Measurements from ENCODE around the gene POU2F2. TPM values are rescaled to one million over a fixed set of nuclear protein-coding genes. Genes with fewer than 3 reads are reported as not detected.

POU2F2 gene
- total RNA-seq, 1 experiment from 2014 or later, result 0.89 TPM

- Histone ChIP-seq H3K79me2 (ENCODE audit: insufficient read depth, low read length) (no peaks in the 10 kb centered on the region), H3K9me3 (ENCODE audit: control insufficient read depth in 1 of 2, insufficient read depth in 1 of 2, low read depth in 1 of 2, low read length in 2 of 2) (no peaks in the 10 kb centered on the region), H2AFZ (ENCODE audit: low read depth, low read length, poor library complexity, severe bottlenecking) (no peak overlapping the region), H3K36me3 (ENCODE audit: control insufficient read depth in 1 of 2, insufficient read depth in 2 of 2, low read length in 2 of 2) (no peaks in the 10 kb centered on the region), H3K9ac (ENCODE audit: low read length) (no peak overlapping the region), H3K27ac (ENCODE audit: low read depth, low read length) (no peak overlapping the region), H3K4me1 (ENCODE audit: control insufficient read depth in 1 of 2, insufficient read depth in 2 of 2, low read length in 2 of 2) (peaks cover 0 to 8% of the 10 kb centered on the region in 2 experiments; a peak in 2 of 4 replicates), H3K4me3 (replicated peaks in 1 of 2; ENCODE audit: low read depth in 1 of 2, low read length in 2 of 2) (no peak overlapping the region), H3K27me3 (ENCODE audit: insufficient read depth, low read length) (no peaks in the 10 kb centered on the region), H3K4me2 (ENCODE audit: low read length) (no peak overlapping the region), H3K9me2 (ENCODE audit: insufficient read depth) (no peaks in the 10 kb centered on the region), H4K20me1 (ENCODE audit: insufficient read depth) (no peaks in the 10 kb centered on the region)
- CTCF ChIA-PET, result interaction anchor here (1.9 to 2.9 kb wide), 2 partner anchors 12 to 17 kb away, joined by 4 to 22 read pairs; no protein-coding TSS in a partner anchor
- TF ChIP-seq SIN3A (IDR thresholded peaks at IDR 0.05; ENCODE audit: low read depth), result no peak
- RAD21 ChIA-PET (ENCODE audit: low non-redundant PET in 1 of 2, low total read pairs in 2 of 2, uncharacterized antibody in 2 of 2, unreplicated experiment in 2 of 2), result no interaction called here
- no peak for ATAC-seq
- DNase-seq (ENCODE audit: low read depth, low spot score), result no peak
- intact Hi-C loops (cut with micrococcal nuclease), result no loop called here
- POLR2A ChIA-PET, result interaction anchor here (1.2 kb wide), 1 partner anchor 11 kb away, joined by 5 read pairs; no protein-coding TSS in a partner anchor
- BruUV-seq (replicated peaks), result no TSS peak
Measured at GRCh38 chr19:42125536-42125935, 6.7 kb downstream of the POU2F2 start.

DNA sequence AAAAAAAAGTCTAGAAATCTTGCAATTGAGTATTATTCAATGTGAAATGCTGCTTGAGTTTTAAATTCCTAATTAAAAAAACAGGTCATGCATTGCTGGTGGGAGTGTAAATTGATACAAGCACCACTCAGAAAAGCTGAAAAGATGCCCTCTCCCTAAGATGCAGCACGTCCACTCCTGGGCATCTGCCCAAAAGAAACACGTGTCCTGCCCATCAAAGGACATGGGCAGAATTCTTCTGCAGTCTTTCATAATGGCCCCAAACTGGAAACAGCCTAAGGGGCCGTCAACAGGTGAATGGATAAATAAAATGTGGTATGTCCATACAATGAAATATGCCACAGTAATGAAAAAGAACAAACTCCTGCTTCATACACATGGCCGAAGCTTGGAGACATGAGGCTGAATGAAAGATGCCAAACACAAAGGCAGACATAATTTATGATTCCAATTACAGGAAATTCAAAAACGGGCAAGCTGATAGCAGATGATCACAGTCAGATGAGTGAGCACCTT is 7.8 kb downstream of the POU2F2 start:
- Histone ChIP-seq H3K9ac (ENCODE audit: low read length) (no peak overlapping the region), H3K9me3 (ENCODE audit: control insufficient read depth in 1 of 2, insufficient read depth in 1 of 2, low read depth in 1 of 2, low read length in 2 of 2) (no peaks in the 10 kb centered on the region), H3K27me3 (ENCODE audit: insufficient read depth, low read length) (no peaks in the 10 kb centered on the region), H3K79me2 (ENCODE audit: insufficient read depth, low read length) (no peaks in the 10 kb centered on the region), H4K20me1 (ENCODE audit: insufficient read depth) (no peaks in the 10 kb centered on the region), H3K4me1 (ENCODE audit: control insufficient read depth in 1 of 2, insufficient read depth in 2 of 2, low read length in 2 of 2) (peaks cover 0 to 8% of the 10 kb centered on the region in 2 experiments; a peak in 2 of 4 replicates), H3K36me3 (ENCODE audit: control insufficient read depth in 1 of 2, insufficient read depth in 2 of 2, low read length in 2 of 2) (no peaks in the 10 kb centered on the region), H3K4me3 (replicated peaks in 1 of 2; ENCODE audit: low read depth in 1 of 2, low read length in 2 of 2) (no peak overlapping the region), H2AFZ (ENCODE audit: low read depth, low read length, poor library complexity, severe bottlenecking) (no peak overlapping the region), H3K27ac (ENCODE audit: low read depth, low read length) (no peak overlapping the region), H3K9me2 (ENCODE audit: insufficient read depth) (no peaks in the 10 kb centered on the region), H3K4me2 (ENCODE audit: low read length) (no peak overlapping the region)
- BruUV-seq (replicated peaks), result no TSS peak
- RAD21 ChIA-PET (ENCODE audit: low non-redundant PET in 1 of 2, low total read pairs in 2 of 2, uncharacterized antibody in 2 of 2, unreplicated experiment in 2 of 2), result interaction anchor here in 1 of 2 experiments (0.7 kb wide), 1 partner anchor 33 kb away, joined by 3 read pairs; no protein-coding TSS in a partner anchor
- POLR2A ChIA-PET, result no interaction called here
- DNase-seq (ENCODE audit: low read depth, low spot score), result no peak
- intact Hi-C loops (cut with micrococcal nuclease), result no loop called here
- ATAC-seq, result no peak
- CTCF ChIA-PET, result interaction anchor here (1.4 to 2.9 kb wide), 4 partner anchors 9 to 316 kb away, joined by 4 to 22 read pairs (median 4); no protein-coding TSS in a partner anchor
- TF ChIP-seq ZNF274 (IDR thresholded peaks at IDR 0.05; ENCODE audit: low read depth, low read length) (no peak), ATF3 (IDR thresholded peaks at IDR 0.05) (no peak), JUND (IDR thresholded peaks at IDR 0.05) (no peak), SP1 (IDR thresholded peaks at IDR 0.05; ENCODE audit: low read depth) (no peak), SIN3A (IDR thresholded peaks at IDR 0.05; ENCODE audit: low read depth) (no peak), ELF1 (IDR thresholded peaks at IDR 0.05; ENCODE audit: borderline replicate concordance, low read depth) (no peak), CBX3 (IDR thresholded peaks at IDR 0.05; ENCODE audit: low read depth) (no peak)
- TF ChIP-seq, protein P1, sequence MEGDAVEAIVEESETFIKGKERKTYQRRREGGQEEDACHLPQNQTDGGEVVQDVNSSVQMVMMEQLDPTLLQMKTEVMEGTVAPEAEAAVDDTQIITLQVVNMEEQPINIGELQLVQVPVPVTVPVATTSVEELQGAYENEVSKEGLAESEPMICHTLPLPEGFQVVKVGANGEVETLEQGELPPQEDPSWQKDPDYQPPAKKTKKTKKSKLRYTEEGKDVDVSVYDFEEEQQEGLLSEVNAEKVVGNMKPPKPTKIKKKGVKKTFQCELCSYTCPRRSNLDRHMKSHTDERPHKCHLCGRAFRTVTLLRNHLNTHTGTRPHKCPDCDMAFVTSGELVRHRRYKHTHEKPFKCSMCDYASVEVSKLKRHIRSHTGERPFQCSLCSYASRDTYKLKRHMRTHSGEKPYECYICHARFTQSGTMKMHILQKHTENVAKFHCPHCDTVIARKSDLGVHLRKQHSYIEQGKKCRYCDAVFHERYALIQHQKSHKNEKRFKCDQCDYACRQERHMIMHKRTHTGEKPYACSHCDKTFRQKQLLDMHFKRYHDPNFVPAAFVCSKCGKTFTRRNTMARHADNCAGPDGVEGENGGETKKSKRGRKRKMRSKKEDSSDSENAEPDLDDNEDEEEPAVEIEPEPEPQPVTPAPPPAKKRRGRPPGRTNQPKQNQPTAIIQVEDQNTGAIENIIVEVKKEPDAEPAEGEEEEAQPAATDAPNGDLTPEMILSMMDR (IDR thresholded peaks at IDR 0.05 in 2 of 3, conservative IDR thresholded peaks at IDR 0.05 in 1 of 3; ENCODE audit: borderline replicate concordance in 1 of 3, insufficient read depth in 1 of 3, low read depth in 2 of 3, low read length in 2 of 3), result no peak
- TF ChIP-seq, protein P2, sequence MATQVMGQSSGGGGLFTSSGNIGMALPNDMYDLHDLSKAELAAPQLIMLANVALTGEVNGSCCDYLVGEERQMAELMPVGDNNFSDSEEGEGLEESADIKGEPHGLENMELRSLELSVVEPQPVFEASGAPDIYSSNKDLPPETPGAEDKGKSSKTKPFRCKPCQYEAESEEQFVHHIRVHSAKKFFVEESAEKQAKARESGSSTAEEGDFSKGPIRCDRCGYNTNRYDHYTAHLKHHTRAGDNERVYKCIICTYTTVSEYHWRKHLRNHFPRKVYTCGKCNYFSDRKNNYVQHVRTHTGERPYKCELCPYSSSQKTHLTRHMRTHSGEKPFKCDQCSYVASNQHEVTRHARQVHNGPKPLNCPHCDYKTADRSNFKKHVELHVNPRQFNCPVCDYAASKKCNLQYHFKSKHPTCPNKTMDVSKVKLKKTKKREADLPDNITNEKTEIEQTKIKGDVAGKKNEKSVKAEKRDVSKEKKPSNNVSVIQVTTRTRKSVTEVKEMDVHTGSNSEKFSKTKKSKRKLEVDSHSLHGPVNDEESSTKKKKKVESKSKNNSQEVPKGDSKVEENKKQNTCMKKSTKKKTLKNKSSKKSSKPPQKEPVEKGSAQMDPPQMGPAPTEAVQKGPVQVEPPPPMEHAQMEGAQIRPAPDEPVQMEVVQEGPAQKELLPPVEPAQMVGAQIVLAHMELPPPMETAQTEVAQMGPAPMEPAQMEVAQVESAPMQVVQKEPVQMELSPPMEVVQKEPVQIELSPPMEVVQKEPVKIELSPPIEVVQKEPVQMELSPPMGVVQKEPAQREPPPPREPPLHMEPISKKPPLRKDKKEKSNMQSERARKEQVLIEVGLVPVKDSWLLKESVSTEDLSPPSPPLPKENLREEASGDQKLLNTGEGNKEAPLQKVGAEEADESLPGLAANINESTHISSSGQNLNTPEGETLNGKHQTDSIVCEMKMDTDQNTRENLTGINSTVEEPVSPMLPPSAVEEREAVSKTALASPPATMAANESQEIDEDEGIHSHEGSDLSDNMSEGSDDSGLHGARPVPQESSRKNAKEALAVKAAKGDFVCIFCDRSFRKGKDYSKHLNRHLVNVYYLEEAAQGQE (IDR thresholded peaks at IDR 0.05; ENCODE audit: low read depth), result no peak
- TF ChIP-seq, protein P3, sequence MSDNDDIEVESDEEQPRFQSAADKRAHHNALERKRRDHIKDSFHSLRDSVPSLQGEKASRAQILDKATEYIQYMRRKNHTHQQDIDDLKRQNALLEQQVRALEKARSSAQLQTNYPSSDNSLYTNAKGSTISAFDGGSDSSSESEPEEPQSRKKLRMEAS (IDR thresholded peaks at IDR 0.05), result no peak
- TF ChIP-seq, protein P4, sequence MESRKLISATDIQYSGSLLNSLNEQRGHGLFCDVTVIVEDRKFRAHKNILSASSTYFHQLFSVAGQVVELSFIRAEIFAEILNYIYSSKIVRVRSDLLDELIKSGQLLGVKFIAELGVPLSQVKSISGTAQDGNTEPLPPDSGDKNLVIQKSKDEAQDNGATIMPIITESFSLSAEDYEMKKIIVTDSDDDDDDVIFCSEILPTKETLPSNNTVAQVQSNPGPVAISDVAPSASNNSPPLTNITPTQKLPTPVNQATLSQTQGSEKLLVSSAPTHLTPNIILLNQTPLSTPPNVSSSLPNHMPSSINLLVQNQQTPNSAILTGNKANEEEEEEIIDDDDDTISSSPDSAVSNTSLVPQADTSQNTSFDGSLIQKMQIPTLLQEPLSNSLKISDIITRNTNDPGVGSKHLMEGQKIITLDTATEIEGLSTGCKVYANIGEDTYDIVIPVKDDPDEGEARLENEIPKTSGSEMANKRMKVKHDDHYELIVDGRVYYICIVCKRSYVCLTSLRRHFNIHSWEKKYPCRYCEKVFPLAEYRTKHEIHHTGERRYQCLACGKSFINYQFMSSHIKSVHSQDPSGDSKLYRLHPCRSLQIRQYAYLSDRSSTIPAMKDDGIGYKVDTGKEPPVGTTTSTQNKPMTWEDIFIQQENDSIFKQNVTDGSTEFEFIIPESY (IDR thresholded peaks at IDR 0.05; ENCODE audit: extremely low read depth, insufficient replicate concordance, low read length), result no peak
